Tibial nerve (tissue), 4 donors: ENCODE measurements around the gene DDX46. TPM values are rescaled to one million over a fixed set of nuclear protein-coding genes. Genes with fewer than 3 reads are reported as not detected.

Experiments
- DNase-seq, 2 donors: peaks; one replicate each; pipeline ENCODE4 v3.0.0-alpha.2; 2019; ENCODE audit warnings: low spot score in 2 of 2
- H3K27ac ChIP-seq, 4 donors: fragments of 200-600 bp; sonication (generic) in 3 of 4; one replicate each; pipeline ENCODE4 v1.5.1; 2017 to 2019; ENCODE audit warnings: mild to moderate bottlenecking in 1 of 4
- H3K27me3 ChIP-seq, 2 donors: fragments of 200-600 bp; sonication (generic) in 1 of 2; one replicate each; pipeline versions ENCODE4 v1.5.1 to v1.6.0; 2017 to 2019
- H3K36me3 ChIP-seq, 3 donors: fragments of 200-600 bp; sonication (generic); one replicate each; pipeline ENCODE4 v1.5.1; 2018 to 2019
- H3K4me1 ChIP-seq, 4 donors: fragments of 200-600 bp; sonication (generic) in 3 of 4; one replicate each; pipeline ENCODE4 v1.5.1; 2017 to 2019
- H3K4me3 ChIP-seq, 4 donors: fragments of 200-600 bp; sonication (generic) in 3 of 4; one replicate each; pipeline ENCODE4 v1.5.1; 2017 to 2019; ENCODE audit warnings: mild to moderate bottlenecking in 1 of 4, moderate library complexity in 1 of 4
- H3K9me3 ChIP-seq, 4 donors: fragments of 200-600 bp; sonication (generic) in 3 of 4; one replicate each; pipeline ENCODE4 v1.5.1; 2017 to 2019
- EP300 ChIP-seq, 2 donors: sonication (generic); formaldehyde crosslinking; IDR thresholded peaks; one replicate each; pipeline ENCODE4 v1.6.1; 2017; ENCODE audit warnings: antibody characterized with exemption in 2 of 2, mild to moderate bottlenecking in 1 of 2
- POLR2A ChIP-seq, 2 donors: fragments of 450-650 bp; IDR thresholded peaks; one replicate each; pipeline ENCODE4 v1.6.1; 2017; ENCODE audit warnings: antibody characterized with exemption in 2 of 2, mild to moderate bottlenecking in 2 of 2, moderate library complexity in 2 of 2
- WGBS, 2 donors: methylation state at CpG; one replicate each; pipeline ENCODE4 v1.1.5; 2018; 5-methylcytosine and 5-hydroxymethylcytosine counted together
- total RNA-seq, 4 donors: library from RNA; depleted of rRNA; stranded (reverse); fragments of >200 nt; gene quantifications; one replicate each; pipeline ENCODE4 v1.1.0, GENCODE V29; 2016
- TF ChIP-seq, protein P1 (sequence below), 5 experiments: fragments of 200-600 bp in 3 of 5; fragments of 450-650 bp in 2 of 5; sonication (generic) in 3 of 5; IDR thresholded peaks; one replicate each; pipeline ENCODE4 v1.5.1; 2016 to 2019; ENCODE audit warnings: antibody characterized with exemption in 5 of 5, mild to moderate bottlenecking in 3 of 5, moderate library complexity in 2 of 5

The DDX46 gene
- total RNA-seq, 4 donors from 2014 or later: 27.7 to 53.1 (median 39.9) TPM

DNA sequence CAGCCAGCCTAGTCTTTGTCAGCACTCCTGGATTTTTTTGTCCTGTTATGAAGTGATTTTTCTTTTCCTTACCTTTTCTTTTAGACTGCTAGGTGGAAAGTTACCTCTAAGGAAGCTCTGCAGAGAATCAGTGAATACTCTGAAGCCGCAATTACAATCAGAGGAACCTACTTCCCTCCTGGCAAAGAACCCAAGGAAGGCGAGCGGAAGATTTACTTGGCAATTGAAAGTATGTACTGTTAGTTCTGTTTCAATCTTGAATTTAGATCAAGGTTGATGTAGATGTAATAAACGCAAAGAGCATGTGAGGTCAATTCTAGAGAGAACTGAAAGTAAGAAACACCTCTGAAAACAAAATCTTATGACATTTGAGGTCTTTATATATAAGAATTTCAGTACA, 60.2 kb downstream of the DDX46 start:
- peaks cover 0 to 94% (median 3%) of the 10 kb centered on the region in 3 donors for H3K36me3 ChIP-seq

DNA sequence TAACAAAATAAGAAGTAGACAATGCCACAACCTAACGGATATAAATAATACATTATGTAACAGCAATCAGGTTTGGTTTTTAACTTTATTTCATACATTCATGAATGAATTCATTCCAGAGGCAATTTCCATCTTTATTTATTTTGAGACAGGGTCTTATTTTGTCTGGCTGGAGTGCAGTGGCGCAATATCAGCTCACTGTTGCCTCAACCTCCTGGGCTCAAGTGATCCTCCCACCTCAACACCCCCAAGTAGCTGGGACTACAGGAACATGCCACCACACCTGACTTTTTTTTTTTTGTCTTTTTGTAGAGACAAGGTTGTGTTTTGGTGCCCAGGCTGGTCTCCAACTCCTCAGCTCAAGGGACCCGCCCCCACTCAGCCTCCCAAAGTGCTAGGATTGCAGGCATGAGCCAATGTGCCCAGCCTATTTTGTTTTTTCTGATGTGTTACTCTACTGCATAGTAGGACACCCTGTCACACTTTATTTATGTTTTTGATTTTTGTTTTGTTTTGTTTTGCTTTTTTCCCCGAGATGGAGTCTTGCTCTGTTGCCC, 60.9 kb downstream of the DDX46 start:
- Histone ChIP-seq H3K36me3 (peaks cover 0 to 94% (median 3%) of the 10 kb centered on the region in 3 donors), H3K4me3 (no peak overlapping the region), H3K9me3 (no peaks in the 10 kb centered on the region), H3K4me1 (no peaks in the 10 kb centered on the region), H3K27ac (no peak overlapping the region), H3K27me3 (no peaks in the 10 kb centered on the region)
- WGBS, 2 donors: 85 to 88% methylated on average over 4 of the region's 4 CpGs
- TF ChIP-seq, protein P1, sequence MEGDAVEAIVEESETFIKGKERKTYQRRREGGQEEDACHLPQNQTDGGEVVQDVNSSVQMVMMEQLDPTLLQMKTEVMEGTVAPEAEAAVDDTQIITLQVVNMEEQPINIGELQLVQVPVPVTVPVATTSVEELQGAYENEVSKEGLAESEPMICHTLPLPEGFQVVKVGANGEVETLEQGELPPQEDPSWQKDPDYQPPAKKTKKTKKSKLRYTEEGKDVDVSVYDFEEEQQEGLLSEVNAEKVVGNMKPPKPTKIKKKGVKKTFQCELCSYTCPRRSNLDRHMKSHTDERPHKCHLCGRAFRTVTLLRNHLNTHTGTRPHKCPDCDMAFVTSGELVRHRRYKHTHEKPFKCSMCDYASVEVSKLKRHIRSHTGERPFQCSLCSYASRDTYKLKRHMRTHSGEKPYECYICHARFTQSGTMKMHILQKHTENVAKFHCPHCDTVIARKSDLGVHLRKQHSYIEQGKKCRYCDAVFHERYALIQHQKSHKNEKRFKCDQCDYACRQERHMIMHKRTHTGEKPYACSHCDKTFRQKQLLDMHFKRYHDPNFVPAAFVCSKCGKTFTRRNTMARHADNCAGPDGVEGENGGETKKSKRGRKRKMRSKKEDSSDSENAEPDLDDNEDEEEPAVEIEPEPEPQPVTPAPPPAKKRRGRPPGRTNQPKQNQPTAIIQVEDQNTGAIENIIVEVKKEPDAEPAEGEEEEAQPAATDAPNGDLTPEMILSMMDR (IDR thresholded peaks at IDR 0.05): no peak
- no peak for TF ChIP-seq EP300 (IDR thresholded peaks at IDR 0.05)
- TF ChIP-seq POLR2A (IDR thresholded peaks at IDR 0.05): no peak
- no peak for DNase-seq

More for the DNA sequence above, 60.2 kb downstream of the DDX46 start:
- H3K9me3 ChIP-seq: no peaks in the 10 kb centered on the region
- H3K4me3 ChIP-seq: no peak overlapping the region
- WGBS, 2 donors: 80 to 88% methylated on average over 4 of the region's 4 CpGs
- TF ChIP-seq, protein P1 (IDR thresholded peaks at IDR 0.05): no peak
- TF ChIP-seq POLR2A (IDR thresholded peaks at IDR 0.05) (no peak), EP300 (IDR thresholded peaks at IDR 0.05) (no peak)
- H3K27me3 ChIP-seq: no peaks in the 10 kb centered on the region
- H3K27ac ChIP-seq: no peak overlapping the region
- DNase-seq: no peak
- no peaks in the 10 kb centered on the region for H3K4me1 ChIP-seq

GRCh38 chr5:134821841-134822240, 63.3 kb downstream of the DDX46 start:
- Histone ChIP-seq H3K27ac (no peak overlapping the region), H3K4me3 (no peak overlapping the region), H3K9me3 (no peaks in the 10 kb centered on the region), H3K27me3 (no peaks in the 10 kb centered on the region), H3K36me3 (peaks cover 0 to 95% (median 3%) of the 10 kb centered on the region in 3 donors), H3K4me1 (no peaks in the 10 kb centered on the region)
- WGBS, 2 donors: 88 to 89% methylated on average over 7 of the region's 7 CpGs
- TF ChIP-seq EP300 (IDR thresholded peaks at IDR 0.05): no peak
- TF ChIP-seq, protein P1 (IDR thresholded peaks at IDR 0.05): no peak
- TF ChIP-seq POLR2A (IDR thresholded peaks at IDR 0.05): no peak
- DNase-seq: no peak

DNA sequence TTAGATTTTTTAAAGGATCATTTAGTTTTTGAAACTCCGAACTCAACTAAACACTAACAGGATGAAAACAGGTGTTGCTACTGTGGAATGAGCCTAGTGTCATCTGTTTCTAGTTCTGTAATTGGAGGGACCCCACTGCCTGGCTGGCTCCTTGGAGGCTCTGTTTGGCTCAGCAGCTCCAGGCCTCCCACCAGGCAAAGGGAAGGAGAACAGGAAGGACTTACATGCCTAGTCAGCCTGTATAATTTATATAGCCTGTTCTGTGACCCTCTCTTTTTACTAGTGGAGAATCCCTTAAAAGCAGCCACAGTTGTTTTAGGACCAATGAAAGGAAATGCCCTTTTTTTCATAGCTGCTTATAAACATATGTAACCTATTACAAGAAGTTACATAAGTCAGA, 66.1 kb downstream of the DDX46 start:
- no peak for DNase-seq
- whole genome bisulfite sequencing, 2 donors: 91 to 100% methylated on average over 1 of the region's 1 CpG
- Histone ChIP-seq H3K9me3 (no peaks in the 10 kb centered on the region), H3K27me3 (no peaks in the 10 kb centered on the region), H3K4me3 (no peak overlapping the region), H3K4me1 (no peaks in the 10 kb centered on the region), H3K27ac (no peak overlapping the region), H3K36me3 (peaks cover 0 to 94% (median 0%) of the 10 kb centered on the region in 3 donors)
- TF ChIP-seq, protein P1 (IDR thresholded peaks at IDR 0.05): no peak
- TF ChIP-seq EP300 (IDR thresholded peaks at IDR 0.05): no peak

DNA sequence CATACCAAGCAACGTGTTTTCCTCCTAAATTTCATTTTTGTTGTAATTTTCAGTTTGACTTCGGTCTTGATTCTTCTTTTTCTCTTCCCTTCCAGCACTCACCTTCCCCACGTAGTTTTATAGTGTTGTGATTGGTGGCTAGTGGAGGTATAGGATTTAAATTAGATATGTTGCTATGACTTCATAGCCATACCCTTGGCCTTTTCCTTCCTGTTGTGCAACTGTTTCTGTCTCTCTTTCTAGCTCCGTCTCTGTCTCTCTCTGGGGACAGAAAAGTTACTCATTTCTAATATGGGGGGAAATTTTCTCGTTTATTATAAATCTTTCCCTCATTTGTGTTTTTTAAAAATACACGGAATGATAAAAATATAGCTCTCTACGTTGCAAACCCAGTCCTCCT, 66.6 kb downstream of the DDX46 start:
- WGBS, 2 donors: 89 to 94% methylated on average over 7 of the region's 7 CpGs
- H3K27me3 ChIP-seq: no peaks in the 10 kb centered on the region
- peaks cover 0 to 90% (median 0%) of the 10 kb centered on the region in 3 donors for H3K36me3 ChIP-seq
- no peak overlapping the region for H3K27ac ChIP-seq
- DNase-seq: no peak
- TF ChIP-seq, protein P1 (IDR thresholded peaks at IDR 0.05): no peak
- TF ChIP-seq EP300 (IDR thresholded peaks at IDR 0.05) (no peak), POLR2A (IDR thresholded peaks at IDR 0.05) (no peak)
- H3K4me3 ChIP-seq: no peak overlapping the region
- no peaks in the 10 kb centered on the region for H3K4me1 ChIP-seq
- no peaks in the 10 kb centered on the region for H3K9me3 ChIP-seq
